A673 (cell line): Measurements from ENCODE around the gene KCNQ1.

Source experiments
- CTCF ChIP-seq: fragments of 300-800, 200-600 bp; sonication (generic); conservative IDR thresholded peaks from 2 replicates; pipeline ENCODE4 v1.5.1; 2017; ENCODE audit warnings: low read depth, mild to moderate bottlenecking, antibody characterized with exemption, low read length, moderate library complexity, mixed read lengths
- EZH2 ChIP-seq: fragments of 200-600 bp; sonication (generic); IDR thresholded peaks from 2 replicates; pipeline ENCODE4 v1.6.1; 2017; ENCODE audit warnings: borderline replicate concordance, low read depth, mild to moderate bottlenecking, mixed read lengths, antibody characterized with exemption, low read length; ENCODE audit not compliant: poor library complexity, severe bottlenecking

GRCh38 chr11:2526808-2527381 is 82.1 kb downstream of the KCNQ1 start:
- no peak for TF ChIP-seq EZH2
- no peak for TF ChIP-seq CTCF
